T-helper 22 cell (primary cell): Measurements from ENCODE around the gene GORASP2.
A peak's percentile ranks its signal among the peaks of the same experiment; 100 is the strongest.

Experiments used
- DNase-seq: peaks from one replicate; pipeline ENCODE4 v3.0.0-alpha.2; 2020; ENCODE audit warnings: low read depth

Gene GORASP2

DNA sequence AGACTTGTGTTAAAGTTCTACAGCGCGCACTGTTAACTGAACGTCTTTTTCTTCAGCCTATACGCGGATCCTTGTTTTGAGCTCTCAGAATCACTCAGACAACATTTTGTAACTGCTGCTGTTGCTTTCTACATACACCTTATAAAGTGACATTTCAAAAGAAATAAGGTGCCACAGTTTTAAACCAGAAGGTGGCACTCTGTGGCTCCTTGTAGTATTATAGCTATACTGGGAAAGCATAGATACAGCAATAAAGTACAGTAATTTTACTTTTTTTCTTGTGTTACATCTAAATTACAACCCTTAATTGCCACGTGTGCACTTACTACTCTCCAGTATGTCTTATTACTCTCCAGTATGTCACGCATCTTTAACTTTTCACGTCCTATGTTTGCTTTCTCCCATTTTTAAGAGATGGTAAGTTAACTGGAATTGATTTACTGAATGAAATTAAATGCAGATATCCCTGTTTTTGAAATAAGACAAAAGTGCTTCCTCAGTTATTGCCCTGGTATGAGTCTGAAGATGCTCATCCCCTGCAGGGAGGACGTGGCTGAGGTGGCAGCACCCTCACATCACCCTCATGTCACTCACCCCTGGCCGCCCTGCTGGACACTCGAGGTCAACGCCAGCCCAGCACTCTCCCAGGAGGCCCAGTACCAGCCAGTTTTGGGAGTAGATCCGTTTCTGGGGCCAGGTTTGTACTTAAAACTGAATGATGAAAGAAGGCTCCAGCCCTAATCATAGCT, 37.8 kb downstream of the GORASP2 start:
- no peak for DNase-seq

DNA sequence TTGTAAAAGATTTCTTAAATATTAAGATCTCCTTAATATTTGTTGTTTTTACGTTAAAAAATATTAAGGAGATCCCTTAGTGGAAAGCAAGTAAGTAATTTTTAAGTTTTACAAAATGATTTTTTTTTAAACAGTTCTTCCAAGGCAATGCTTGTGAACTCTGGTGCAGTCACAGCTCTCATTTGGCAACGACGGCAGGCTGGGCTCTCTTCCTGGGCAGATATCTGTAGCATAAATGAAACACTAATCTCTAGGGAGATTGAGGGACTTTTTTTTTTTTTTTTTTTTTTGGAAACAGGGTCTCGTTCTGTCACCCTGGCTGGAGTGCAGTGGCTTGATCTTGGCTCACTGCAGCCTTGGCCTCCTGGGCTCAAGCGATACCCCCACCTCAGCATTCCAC, 38.5 kb downstream of the GORASP2 start:
- no peak for DNase-seq

DNA sequence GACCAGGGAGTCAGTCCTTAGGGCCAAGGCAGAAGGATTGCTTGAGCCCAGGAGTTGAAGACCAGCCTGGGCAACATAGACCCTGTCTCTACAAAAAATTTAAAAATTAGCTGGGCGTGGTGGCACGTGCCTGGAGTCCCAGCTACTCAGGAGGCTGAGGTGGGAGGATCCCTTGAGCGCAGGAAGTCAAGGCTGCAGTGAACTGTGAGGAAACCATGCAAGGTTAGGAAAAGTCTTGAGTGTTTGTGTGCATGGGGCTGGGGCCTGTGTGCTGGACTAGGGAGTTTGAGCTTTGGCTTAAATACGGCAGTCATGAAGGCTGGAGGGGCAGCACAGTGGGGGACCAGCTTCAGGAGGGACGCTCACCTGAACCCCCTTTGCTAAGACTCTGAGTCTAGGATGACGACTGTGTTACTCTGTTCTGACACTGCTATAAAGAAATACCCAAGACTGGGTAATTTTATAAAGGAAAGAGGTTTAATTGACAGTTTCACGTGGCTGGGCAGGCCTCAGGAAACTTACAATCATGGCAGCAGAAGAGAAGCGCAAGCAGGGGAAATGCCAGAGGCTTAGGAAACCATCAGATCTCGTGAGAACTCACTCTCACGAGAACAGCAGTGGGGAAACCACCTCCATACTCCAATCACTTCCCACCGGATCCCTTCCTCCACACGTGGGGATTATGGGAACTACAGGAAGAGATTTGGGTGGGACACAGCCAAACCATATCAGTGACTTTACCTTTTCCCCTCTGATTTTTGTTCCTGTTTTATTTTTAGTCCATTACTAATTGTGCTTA, 39.4 kb downstream of the GORASP2 start:
- no peak for DNase-seq

DNA sequence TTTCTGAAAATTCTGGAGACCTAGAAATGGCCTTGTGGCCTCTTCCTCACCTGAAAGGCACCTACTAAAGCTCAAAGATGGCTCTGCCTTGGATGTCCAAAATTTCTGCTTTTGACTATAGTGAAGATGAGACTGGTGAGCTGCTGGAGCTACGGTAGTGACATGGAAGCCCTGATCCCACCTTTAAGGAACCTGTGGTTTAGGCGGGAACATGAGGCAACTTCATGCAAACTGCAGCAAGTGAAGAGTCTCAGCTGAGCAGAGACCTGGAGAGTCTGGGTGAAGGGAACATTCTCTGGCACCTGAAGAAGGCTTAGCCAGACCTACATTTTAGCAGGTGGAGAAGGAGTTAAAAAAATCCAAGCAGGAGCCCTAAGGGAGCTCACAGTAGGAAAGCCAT, 40.0 kb downstream of the GORASP2 start:
- no peak for DNase-seq

DNA sequence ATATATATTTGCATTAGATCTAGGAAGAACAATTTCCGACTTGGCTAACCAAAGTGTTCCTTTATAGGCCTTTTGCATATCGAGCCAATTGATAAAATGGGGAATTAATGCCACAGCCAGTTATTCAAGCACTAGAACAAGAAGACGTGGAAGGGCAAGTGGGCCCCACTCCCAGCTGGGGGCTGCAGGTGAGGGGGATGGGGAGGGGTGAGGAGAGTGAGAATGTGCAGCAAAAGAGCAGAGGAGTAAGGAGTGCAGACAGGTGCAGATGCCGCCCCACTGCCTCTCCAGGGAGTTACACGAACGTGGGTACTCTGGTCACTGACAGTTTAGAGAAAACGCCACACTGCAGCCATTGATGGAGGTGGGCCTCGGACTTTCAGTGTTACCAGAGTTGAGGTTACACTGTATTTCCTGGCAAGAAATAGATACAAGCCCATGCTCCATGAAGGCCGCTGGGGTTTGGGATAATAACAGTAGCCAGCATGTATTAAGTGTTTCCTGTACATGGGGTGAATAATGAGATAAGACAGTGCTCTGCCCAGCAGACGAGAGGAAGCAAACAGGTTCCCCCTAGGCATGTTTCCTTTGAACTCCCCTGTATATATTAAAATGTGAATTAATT, 40.9 kb downstream of the GORASP2 start:
- no peak for DNase-seq

DNA sequence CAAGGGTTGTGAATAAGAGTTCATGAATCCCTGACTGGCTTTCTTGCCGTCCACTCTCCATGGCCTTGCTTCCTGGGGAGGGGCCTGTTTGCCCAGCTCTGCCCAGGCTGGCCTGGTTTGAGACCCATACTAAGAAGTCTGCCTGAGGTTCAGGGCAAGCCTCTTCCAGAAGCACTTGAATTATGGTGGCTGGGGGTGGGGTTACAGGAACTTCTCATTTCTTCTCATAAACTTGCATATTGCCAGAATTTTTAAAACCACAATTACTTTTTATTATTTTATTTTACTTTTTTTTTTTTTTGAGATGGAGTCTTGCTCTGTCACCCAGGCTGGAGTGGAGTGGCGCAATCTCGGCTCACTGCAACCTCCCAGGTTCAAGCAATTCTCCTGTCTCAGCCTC, 42.0 kb downstream of the GORASP2 start:
- no peak for DNase-seq

DNA sequence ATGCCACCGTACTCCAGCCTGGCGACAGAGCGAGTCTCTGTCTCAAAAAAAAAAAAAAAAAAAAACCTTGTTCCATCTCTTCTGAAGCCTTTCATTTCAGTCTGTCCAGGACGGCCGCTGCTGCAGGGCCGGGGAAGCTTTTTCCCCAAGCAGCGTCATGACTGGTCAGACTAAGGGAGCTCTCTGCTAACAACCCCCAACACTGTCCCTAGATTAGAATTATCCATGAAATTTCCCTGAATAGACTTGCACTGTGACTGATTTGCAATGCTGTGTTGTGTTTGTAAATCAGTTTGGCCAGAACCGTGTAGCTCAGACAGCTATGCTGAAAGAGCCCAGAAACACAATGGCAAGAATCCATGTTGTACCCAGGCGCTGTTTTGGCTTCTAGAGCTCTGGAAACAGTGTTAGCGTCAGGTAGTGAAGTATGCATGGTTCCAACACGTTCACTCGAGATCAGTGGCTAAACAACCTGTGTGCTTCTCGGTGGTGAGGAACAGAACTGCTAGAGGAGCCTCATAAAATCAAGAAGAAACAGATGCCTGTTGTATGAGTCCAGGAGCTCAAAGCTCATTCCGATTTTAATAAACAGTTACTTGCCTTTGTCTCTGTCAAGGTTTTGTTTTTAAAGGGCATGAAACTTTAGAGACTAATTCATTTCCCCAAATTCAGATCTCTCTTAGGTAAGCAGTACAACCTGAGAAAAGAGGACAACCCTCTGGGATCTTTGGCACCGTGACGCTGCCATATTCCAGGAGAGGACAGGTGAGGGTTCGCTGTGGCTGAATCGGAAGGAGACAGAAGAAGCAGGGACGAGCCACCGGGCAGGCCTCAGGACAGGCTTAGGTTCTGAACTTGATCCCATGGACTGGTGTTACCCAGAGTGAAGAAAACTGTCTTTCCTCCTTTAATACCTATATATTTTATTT, 43.5 kb downstream of the GORASP2 start:
- no peak for DNase-seq

DNA sequence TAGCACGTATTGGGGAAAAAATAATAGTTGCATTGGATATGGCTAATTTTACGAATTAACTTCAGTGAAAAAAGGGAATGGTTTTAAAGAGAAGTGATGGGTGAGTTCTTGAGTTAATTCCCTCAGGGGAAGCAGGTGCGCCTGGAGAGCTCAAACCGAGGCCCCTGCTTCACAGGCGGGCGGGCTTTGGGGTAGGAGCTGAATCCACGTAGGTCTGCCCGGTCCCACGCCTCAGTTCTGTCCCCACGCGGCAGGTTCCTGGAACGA, 44.1 kb downstream of the GORASP2 start:
- no peak for DNase-seq

DNA sequence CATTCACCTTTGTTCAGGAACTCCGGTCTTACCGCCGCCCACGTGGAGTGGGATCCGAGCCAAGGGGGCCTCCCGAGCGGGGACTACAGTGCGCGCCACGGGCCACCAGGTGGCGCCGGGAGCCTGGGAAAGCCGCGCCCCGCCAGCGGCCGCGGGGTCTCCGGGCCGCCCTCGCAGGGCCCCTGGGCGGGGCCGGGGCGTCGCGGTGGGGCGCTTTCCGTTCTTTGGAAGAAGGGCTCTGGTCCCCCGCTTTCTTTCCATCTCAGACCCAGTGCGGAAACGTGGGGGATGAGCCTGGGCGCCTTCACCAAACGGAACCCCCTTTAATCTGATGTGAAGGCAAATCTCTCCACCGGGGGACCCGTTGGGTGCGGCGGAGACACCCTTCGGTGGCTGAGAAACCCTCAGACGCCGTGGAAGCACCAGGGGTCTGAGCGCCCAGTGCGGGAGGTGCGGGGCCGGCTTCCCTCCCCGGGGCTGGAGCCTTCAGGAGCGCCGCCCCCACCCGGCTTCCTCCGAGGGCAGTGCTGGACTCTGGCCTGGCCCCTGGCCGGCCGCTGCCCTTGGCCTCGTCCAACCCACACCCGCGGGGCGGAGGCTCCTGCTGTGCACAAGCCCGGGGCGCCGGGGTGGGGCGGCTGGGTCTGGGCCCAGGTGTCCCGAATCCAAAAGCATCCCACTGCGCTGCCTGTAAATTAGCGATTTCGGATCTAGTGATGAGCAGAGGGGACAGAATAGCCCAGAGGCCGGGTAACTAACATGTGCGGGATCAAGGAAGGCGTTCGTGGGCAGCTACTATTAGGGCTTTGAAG, 44.6 kb downstream of the GORASP2 start:
- peak; percentile 76 for DNase-seq

DNA sequence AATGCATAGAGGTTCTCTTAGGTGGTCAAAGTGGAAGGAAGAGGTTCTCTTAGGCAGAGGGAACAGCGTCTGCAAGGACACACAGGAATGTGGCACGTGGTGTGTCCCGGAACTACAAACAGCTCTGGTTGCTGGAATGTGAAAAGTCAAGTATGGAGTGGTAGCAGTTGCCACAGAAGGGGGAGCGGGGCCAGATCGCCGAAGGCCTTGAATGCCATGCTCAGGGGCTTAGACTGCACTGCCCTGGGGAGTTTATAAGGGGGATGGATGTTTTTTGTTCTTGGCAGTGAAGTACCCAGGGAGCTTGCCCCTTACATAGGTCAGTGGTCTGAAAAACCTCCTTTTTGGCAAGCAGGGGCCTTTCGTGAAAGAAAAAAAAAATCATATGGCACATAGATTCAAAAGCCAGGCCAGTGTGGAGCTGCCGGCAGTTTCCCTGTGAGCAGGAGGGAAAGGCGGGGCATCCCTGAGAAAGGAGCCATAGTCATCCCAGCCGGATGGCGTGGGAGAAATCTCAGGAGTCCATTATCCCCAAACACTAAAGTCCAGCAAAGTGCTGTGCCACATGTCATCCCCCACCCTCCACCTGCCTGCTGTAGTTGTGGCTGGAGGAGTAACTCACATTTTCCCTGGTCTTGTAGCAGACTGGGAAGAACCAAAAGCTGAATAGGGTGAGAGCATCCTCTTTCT, 45.4 kb downstream of the GORASP2 start:
- no peak for DNase-seq

DNA sequence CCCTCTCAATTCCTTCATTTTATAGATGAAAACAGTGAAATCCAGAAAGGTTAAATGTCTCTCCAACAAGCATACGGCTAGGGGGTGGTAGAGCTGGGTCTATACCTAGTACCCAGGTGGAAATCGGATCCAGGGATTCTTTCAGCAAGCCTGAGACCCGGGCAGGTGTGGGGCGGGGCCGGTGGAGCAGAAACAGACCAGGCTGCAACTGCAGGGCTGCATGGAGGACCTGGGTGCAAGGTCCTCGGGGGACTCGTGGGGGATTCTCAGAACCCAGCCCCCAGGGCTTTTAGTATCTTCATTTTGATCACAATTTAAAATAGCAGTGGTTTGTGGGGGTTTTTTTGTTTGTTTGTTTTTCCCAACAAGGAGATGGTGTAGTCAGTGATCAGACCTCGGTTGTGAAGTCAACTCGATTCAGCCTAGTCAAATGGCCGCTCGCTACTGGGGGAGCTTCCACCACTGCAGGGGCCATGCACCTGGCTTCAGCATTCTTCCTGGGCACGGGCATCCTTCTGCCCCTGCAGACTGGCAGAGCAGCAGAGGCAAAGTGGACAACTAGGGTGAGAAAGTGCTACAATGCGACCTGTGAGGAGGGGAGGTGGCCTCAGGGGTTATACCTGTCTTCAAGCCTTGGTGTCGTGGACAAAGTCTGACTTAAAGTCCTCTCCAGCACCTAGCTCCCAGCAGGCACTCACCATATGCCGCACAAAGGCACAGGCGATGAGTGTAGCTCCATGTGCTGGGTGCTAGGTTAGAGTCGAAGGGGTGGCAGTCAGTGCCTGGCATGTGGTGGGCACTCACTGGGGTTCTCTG, 46.3 kb downstream of the GORASP2 start:
- no peak for DNase-seq

DNA sequence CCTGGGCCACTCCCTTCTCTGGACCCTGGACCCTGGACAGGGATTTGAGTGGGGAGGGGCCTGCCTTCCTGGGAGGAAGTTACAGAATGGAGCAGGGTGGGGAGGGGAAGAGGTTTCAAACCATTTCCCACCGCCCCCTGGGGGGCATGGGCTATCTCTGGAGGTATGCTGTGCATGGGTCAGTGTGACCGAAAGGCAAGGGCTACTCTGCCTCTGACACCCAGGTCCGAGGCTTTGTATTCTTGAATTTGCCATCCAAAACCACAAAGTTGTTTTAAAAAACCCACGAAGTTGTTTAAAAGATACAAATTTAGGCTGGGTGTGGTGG, 46.9 kb downstream of the GORASP2 start:
- DNase-seq = no peak

DNA sequence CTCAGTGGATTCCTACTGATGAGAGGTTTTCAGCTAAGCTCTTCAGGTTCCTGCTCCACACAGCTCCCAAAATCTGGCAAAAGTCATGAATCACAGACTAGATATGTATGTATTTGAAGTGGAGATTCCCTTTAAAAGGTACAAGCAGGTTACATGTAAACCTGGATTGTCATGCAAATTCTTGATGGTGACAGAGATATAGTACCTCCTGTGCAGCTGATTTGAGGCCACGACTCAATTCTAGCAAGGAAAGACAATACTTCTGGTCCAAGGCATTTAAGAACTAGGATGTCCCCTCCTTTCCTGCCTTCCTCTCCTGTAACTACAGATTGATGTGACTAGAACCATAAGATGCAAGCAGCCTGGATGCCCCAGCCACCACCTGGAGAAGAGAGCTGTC, 55.0 kb downstream of the GORASP2 start:
- no peak for DNase-seq

DNA sequence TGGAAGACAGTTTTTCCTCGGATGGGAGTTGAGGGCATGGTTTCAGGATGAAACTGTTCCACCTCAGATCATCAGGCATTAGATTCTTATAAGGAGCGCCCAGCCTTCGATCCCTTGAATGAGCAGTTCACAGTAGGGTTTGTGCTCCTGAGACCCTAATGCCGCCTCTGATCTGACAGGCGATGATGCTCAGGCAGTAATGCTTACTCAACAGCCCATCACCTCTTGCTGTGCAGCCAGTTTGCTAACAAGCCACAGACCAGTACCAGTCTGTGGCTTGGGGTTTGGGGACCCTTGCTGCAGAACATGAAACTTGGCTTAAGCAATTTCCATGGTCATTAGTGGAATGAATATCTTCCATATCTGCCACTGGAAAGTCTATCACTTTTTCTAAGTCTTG, 56.4 kb downstream of the GORASP2 start:
- no peak for DNase-seq

DNA sequence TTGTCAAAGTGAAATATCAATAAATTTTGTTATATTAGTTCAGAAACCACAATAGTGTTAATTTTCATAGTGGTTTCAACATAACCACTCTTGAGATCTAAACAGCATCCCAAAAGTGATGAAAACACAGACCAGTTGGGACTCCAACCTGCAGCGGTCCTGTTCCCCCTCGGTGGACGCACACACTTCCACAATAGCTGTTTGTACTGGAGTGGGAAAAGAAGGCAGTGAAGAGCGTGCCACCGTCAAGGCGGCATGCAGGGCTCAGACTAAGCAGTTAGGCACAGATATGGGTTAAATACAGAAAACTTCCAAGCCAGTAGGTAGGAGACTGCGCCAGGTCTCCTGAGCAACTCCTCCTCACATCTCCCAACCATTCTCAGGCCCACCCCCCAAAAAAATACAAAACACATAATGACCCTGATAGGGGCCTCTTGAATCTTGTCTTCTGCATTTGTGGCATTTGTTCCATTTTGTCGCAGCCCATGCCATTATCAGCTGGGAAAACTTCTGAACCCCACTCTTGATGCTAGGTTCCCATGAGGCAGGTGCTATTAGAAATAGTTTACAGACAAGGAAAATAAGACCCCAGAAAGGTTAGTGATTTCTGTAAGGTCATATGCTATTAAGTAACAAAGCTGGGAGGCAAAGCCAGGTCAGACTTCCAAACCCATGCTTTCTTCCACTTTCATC, 57.7 kb downstream of the GORASP2 start:
- no peak for DNase-seq

DNA sequence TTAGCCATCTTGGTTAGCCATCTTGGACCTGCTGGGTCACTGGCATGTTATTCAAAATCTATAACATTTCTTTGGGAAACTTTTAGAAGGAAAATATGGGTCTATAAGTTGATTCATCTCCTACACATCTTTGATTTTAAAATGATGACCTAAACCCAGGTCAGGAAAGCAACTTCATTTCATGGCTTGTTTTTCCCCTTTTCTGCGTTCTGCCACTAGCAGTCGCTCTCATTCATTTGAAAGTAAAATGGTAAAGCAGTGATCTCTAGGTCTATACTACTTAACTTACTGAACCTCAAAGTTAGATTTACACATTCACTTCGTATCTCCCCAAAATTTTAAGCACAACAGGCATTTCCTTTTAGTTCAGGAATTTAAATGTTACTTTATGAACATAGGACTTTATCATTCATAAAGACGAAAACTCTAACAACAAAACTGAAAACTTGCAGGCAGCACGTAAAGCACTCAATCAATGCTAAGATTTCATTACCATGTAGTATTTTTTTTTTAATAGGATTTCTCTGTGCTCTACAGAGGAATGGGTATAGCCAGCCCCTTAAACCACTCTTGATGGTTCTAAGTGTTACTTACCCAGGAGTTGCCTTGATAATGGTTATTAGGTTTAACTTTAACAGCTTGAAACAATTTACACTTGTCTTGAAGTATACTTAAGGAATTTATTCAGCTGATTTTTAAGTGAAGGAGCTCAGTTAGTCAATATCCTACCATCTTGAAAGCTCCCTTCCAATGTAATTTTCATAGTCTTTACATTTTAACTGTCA, 62.5 kb downstream of the GORASP2 start:
- no peak for DNase-seq

DNA sequence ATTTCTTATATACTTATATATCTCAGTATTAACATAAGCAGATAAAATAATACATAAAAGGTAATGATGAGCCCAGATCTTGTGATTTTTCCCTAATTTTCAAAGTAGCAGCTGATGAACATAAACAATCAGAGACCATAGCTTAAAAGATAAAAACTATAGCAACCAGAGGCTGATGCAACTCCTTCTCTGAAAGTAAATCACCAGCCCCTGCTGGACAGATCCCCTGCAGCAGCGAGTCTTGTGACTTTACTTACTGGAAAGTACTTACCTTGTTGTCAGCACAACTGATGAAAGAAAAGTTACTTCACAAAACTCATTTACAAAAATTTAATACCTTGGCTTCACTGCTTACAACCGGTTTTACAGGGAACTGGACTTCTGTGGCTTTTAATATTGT, 67.3 kb downstream of the GORASP2 start:
- no peak for DNase-seq

DNA sequence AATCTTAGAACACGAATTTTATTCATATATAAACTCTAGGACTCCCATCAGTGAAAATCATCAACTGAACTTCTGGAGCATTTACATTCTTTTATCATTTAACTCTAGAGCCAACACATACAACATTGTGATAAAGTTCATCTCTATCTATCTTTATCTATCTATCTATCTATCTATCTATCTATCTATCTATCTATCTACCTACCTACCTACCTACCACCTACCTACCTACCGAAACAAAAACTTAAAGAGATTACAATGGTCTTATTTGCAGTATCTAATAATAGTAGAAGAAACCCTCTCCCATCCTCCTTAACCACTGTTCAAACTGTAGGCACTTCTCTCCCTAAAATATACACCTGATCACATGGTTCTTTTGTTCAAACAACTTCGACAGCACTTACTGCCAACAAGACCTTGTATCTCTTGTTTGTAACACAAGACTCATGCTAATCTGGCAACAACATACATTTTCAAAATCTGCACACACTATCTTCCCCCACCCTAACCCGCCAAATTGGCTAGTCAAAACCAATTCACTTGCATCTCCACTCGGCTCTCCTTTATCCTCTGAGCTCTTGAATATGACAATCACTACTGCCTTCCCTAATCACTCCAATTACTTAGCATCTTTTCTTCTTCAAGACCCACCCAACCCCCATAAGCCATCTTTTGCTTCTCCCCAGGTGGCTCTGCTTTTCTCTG, 69.0 kb downstream of the GORASP2 start:
- no peak for DNase-seq
